Measurements from ENCODE around the gene CHKB. TPM values are rescaled to one million over a fixed set of nuclear protein-coding genes. Genes with fewer than 3 reads are reported as not detected.
"Not testable (repeated sequence)": the region's sequence is repeated elsewhere in the genome, so short reads cannot be mapped to it uniquely, and the experiment has no call there.

The CHKB gene
- 34.8 and 58.6 TPM in 2 replicates for total RNA-seq (2014; rRNA removed; shearing (Covaris generic))

GRCh38 chr22:50582493-50583293 is at the start of gene CHKB:
Gene CHKB (minus strand): TSS chr22:50582849. CDS start chr22:50582781, 68 bp downstream.
- in situ Hi-C loops (cut with HindIII; ENCODE audit: low sequenced_read_pairs), result no loop called here

GRCh38 chr22:50630376-50630775 is 47.7 kb upstream of the CHKB start:
- in situ Hi-C loops (cut with HindIII; ENCODE audit: low sequenced_read_pairs), result loop anchor here (5.0 kb wide), 1 partner anchor 37 kb away; no protein-coding TSS in a partner anchor
- DNase-seq (ENCODE audit: low spot score), result peak; percentile 77

More at GRCh38 chr22:50582493-50583293, at the start of gene CHKB:
- peak; percentile 99 for DNase-seq (ENCODE audit: low spot score)

- DNase-seq (ENCODE audit: low spot score), result no peak
- in situ Hi-C loops (cut with HindIII; ENCODE audit: low sequenced_read_pairs), result no loop called here
Measured at GRCh38 chr22:50628543-50629134, 46.0 kb upstream of the CHKB start.

- peak; percentile 85 for DNase-seq (ENCODE audit: low spot score)
- in situ Hi-C loops (cut with HindIII; ENCODE audit: low sequenced_read_pairs), result no loop called here
Measured at GRCh38 chr22:50627642-50628542, 45.2 kb upstream of the CHKB start, which contains the start of gene ARSA. Gene ARSA (minus strand): TSS chr22:50628152. CDS start chr22:50627779, 373 bp downstream.

GRCh38 chr22:50626850-50627641 is 44.4 kb upstream of the CHKB start:
- in situ Hi-C loops (cut with HindIII; ENCODE audit: low sequenced_read_pairs), result no loop called here
- DNase-seq (ENCODE audit: low spot score), result no peak

- DNase-seq (ENCODE audit: low spot score), result no peak
- in situ Hi-C loops (cut with HindIII; ENCODE audit: low sequenced_read_pairs), result no loop called here
Measured at GRCh38 chr22:50626314-50626849, 43.7 kb upstream of the CHKB start.

GRCh38 chr22:50625568-50626313 is 43.1 kb upstream of the CHKB start:
- no peak for DNase-seq (ENCODE audit: low spot score)
- in situ Hi-C loops (cut with HindIII; ENCODE audit: low sequenced_read_pairs), result no loop called here

GRCh38 chr22:50625131-50625567 is 42.5 kb upstream of the CHKB start:
- in situ Hi-C loops (cut with HindIII; ENCODE audit: low sequenced_read_pairs), result no loop called here

GRCh38 chr22:50624347-50625130 is 41.9 kb upstream of the CHKB start:
- no peak for DNase-seq (ENCODE audit: low spot score)
- in situ Hi-C loops (cut with HindIII; ENCODE audit: low sequenced_read_pairs), result no loop called here

More at GRCh38 chr22:50625131-50625567, 42.5 kb upstream of the CHKB start:
- no peak for DNase-seq (ENCODE audit: low spot score)

GRCh38 chr22:50622723-50623327 is 40.2 kb upstream of the CHKB start:
- DNase-seq (ENCODE audit: low spot score), result peak; percentile 96
- in situ Hi-C loops (cut with HindIII; ENCODE audit: low sequenced_read_pairs), result no loop called here

- DNase-seq (ENCODE audit: low spot score), result no peak
- in situ Hi-C loops (cut with HindIII; ENCODE audit: low sequenced_read_pairs), result no loop called here
Measured at GRCh38 chr22:50621948-50622722, 39.5 kb upstream of the CHKB start.

GRCh38 chr22:50621356-50621880 is 38.8 kb upstream of the CHKB start:
- in situ Hi-C loops (cut with HindIII; ENCODE audit: low sequenced_read_pairs), result no loop called here
- no peak for DNase-seq (ENCODE audit: low spot score)

GRCh38 chr22:50620593-50621355 is 38.1 kb upstream of the CHKB start:
- peak; percentile 89 for DNase-seq (ENCODE audit: low spot score)
- in situ Hi-C loops (cut with HindIII; ENCODE audit: low sequenced_read_pairs), result no loop called here

GRCh38 chr22:50614296-50614695 is 31.6 kb upstream of the CHKB start:
- DNase-seq (ENCODE audit: low spot score); in situ Hi-C loops (cut with HindIII; ENCODE audit: low sequenced_read_pairs): not testable (repeated sequence)
